GM08714 (cell line): ENCODE results near the gene LZTR1.

Experiments
- H3K4me3 ChIP-seq: fragments of 200-500 bp; sonication (Bioruptor generic); 2 replicates; pipeline ENCODE4 v1.5.1; 2014; ENCODE audit warnings: mild to moderate bottlenecking, low read length, inconsistent platforms
- ZNF274 ChIP-seq: IDR thresholded peaks from 2 replicates; pipeline ENCODE4 v1.6.1; 2012; ENCODE audit warnings: mild to moderate bottlenecking, low read depth, low read length

LZTR1 gene

DNA sequence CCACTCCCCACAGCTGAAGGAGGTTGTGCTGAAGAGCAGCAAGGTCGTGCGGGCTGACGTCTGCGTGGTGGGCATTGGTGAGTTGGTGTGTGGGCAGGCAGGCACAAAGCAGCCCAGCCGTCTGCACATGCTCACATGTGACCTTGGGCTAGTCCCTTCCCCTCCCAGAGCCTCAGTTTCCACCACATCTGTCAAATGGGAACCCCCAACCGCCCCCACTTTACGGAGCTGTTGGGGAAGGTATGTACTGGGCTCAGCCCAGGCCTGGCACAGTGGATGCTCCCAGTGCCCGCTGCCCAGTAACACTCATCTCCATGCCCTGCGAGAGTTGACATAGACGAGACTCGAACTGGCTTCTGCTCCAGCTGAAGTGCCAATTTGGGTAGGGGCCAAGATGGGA, 5.1 kb upstream of the LZTR1 start:
- no peak for TF ChIP-seq ZNF274

GRCh38 chr22:20977516-20978170, 4.5 kb upstream of the LZTR1 start:
- TF ChIP-seq ZNF274: no peak
- H3K4me3 ChIP-seq: no peak overlapping the region

More for the DNA sequence above, 5.1 kb upstream of the LZTR1 start:
- no peak overlapping the region for H3K4me3 ChIP-seq

GRCh38 chr22:20978419-20978818, 3.7 kb upstream of the LZTR1 start:
- no peak for TF ChIP-seq ZNF274
- no peak overlapping the region for H3K4me3 ChIP-seq

DNA sequence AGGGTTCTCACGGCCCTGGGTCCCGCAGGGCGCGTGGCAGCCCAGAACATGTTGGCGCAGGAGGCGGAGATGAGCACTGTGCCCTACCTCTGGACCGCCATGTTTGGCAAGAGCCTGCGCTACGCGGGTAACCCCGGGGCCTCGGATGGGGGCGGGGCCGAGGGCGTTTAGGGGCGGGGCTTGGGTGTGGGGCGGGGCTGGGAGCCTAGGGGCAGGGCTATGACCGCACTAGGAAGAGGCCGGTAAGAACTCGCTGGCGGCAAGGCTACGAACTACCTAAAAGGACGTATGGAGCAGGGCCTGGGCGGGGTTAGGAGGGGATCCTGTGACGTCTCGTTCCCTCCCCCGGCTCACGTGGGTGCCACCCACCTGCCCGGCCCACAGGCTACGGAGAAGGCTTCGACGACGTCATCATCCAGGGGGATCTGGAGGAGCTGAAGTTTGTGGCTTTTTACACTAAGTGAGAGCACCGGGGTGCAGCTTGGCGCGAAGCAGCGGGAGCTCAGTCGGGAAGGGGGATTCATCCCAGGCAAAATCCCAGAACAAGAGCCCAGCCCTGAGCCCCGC, 2.8 kb upstream of the LZTR1 start:
- no peak for TF ChIP-seq ZNF274
- H3K4me3 ChIP-seq: no peak overlapping the region

DNA sequence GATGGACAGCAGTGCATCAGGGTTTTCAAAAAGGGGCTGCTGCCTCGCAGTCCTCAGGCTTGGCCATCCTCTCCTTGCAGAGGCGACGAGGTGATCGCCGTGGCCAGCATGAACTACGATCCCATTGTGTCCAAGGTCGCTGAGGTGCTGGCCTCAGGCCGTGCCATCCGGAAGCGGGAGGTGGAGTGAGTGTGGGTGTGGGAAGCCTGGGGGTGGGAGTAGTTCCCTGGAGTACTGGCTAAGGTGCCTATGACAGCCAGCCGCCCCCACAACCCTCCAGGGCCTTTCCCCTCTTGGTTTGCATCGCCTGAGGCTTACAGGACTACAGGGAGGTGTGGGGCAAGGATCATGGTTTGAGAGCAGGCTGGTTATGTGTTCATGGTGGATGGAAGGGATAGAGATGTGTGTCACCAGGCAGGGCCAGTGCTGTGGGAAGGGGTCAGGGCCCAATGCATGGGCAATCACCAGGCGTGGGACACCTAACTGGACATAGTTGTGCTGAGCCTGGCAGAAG, 2.1 kb upstream of the LZTR1 start:
- H3K4me3 ChIP-seq: no peak overlapping the region
- TF ChIP-seq ZNF274: no peak

DNA sequence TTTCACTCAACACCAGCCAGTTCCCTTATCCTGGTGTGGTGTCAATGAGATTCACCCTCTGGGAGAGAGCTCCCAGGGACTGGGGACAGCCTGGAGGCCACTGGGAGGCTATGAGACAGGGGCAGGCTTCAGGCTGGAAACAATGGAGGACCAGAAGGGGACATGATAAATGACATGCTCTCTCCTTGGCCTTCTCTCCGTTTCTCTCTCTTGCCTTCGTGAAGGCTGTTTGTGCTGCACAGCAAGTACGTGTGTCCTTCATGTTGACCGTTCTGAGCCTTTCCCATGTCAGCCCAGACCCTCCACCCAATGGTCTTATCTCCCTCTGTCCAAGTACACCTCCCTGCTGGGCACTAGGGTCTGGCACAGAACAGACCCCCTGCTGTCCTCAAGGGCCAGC, 1.6 kb upstream of the LZTR1 start:
- no peak overlapping the region for H3K4me3 ChIP-seq
- no peak for TF ChIP-seq ZNF274

GRCh38 chr22:20980938-20981722, 967 bp upstream of the LZTR1 start:
- no peak for TF ChIP-seq ZNF274
- H3K4me3 ChIP-seq: peak overlapping the region; percentile 77

- TF ChIP-seq ZNF274: no peak
- H3K4me3 ChIP-seq: peak overlapping the region; percentile 77
Observed at GRCh38 chr22:20982563-20982882, 426 bp downstream of the LZTR1 start.

DNA sequence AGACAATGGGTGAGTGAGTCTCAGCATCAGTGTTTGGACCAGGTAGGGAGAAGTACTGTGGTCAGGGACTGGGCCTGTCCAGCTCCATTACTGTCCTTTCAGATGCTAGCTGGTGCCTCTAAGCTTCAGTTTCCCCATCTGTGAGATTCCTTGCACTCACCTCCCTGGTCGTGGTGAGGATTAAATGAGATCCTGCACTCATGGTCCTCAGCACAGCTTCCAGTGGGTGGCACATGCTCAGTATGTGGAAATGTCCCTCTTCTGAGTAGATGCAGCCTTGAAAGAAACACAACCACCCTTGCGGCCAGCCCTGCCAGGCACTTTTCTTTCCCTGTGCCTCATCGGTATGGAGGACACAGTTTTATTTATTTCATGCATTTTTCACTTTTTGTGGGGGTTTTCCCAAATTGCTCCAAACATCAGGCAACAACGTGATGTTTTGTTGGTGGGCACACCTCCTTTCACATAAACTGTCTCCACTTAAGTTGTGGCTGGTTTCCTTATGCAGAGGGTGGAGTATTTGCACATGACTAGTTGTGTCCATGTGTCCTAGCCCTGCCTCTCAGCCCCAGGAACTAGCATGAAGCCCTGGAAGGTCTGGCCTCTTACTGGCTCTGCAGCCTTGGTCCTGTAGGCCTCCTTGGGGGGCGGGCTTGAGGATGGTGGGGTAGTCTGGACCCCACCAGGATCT, 1.1 kb downstream of the LZTR1 start:
- no peak for TF ChIP-seq ZNF274
- peak overlapping the region; percentile 77; the same call in 1 of the 2 replicates for H3K4me3 ChIP-seq

- no peak for TF ChIP-seq ZNF274
- no peak overlapping the region for H3K4me3 ChIP-seq
Observed at GRCh38 chr22:20985720-20986119, 3.6 kb downstream of the LZTR1 start.

DNA sequence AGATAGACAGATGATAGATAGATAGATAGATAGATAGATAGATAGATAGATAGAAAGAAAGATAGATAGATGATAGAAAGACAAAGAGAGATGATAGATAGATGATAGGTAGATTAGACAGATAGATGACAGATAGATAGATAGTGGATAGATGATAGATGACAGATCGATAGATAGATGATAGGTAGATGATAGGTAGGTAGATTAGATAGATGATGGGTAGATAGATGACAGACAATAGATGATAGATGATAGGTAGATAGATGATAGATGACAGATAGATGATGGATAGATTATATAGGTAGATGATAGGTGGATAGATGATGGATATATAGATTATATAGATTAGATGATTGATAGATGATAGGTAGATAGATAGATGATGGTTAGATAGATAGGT, 4.3 kb downstream of the LZTR1 start:
- no peak overlapping the region for H3K4me3 ChIP-seq
- TF ChIP-seq ZNF274: no peak

DNA sequence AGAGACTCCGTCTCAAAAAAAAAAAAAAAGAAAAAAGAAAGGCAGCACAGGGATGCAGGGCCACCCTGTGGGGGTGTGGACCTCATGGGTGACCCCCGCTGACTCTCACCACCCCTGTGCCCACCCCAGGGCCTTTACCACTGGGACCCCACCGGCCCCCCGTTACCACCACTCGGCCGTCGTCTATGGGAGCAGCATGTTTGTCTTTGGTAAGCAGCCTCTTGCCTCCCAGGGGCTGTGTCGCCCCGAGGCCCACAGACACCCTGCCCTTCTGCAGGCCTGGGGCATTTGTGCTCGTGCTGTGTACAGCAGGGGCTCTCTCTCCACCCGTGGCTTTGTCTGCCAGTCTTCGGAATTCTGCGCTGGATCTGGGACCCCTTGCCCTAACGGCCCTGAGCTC, 5.3 kb downstream of the LZTR1 start:
- no peak for TF ChIP-seq ZNF274
- H3K4me3 ChIP-seq: no peak overlapping the region

GRCh38 chr22:20988573-20989322, 6.7 kb downstream of the LZTR1 start:
- H3K4me3 ChIP-seq: no peak overlapping the region
- no peak for TF ChIP-seq ZNF274

- no peak for TF ChIP-seq ZNF274
- no peak overlapping the region for H3K4me3 ChIP-seq
Observed at GRCh38 chr22:20989323-20990138, 7.4 kb downstream of the LZTR1 start.
